ENCODE results near the gene CSF1R.

The CSF1R gene

GRCh38 chr5:150085950-150086715 lies at the start of gene CSF1R:
CSF1R (minus strand) TSS chr5:150086554; CDS start chr5:150086427, 127 bp downstream.
- no peak for DNase-seq

GRCh38 chr5:150135557-150136304 lies 49.4 kb upstream of the CSF1R start:
- no peak for DNase-seq

GRCh38 chr5:150134198-150134588 lies 47.8 kb upstream of the CSF1R start:
- no peak for DNase-seq

GRCh38 chr5:150133581-150134197 lies 47.3 kb upstream of the CSF1R start:
- no peak for DNase-seq

- DNase-seq, result no peak
Measured at GRCh38 chr5:150132740-150133139, 46.4 kb upstream of the CSF1R start.

- DNase-seq, result no peak
Measured at GRCh38 chr5:150131978-150132694, 45.8 kb upstream of the CSF1R start.

- DNase-seq, result no peak
Measured at GRCh38 chr5:150131461-150131860, 45.1 kb upstream of the CSF1R start.

GRCh38 chr5:150130493-150130922 lies 44.2 kb upstream of the CSF1R start:
- DNase-seq, result no peak

GRCh38 chr5:150129813-150130492 lies 43.6 kb upstream of the CSF1R start:
- DNase-seq, result peak in 1 of 2 experiments; percentile 28

GRCh38 chr5:150129454-150129812 lies 43.1 kb upstream of the CSF1R start:
- DNase-seq, result no peak

GRCh38 chr5:150126921-150127265 lies 40.5 kb upstream of the CSF1R start:
- DNase-seq, result no peak

- DNase-seq, result no peak
Measured at GRCh38 chr5:150126199-150126920, 40.0 kb upstream of the CSF1R start.

- no peak for DNase-seq
Measured at GRCh38 chr5:150125334-150125733, 39.0 kb upstream of the CSF1R start.

GRCh38 chr5:150124596-150124995 lies 38.2 kb upstream of the CSF1R start:
- no peak for DNase-seq

- no peak for DNase-seq
Measured at GRCh38 chr5:150124111-150124557, 37.8 kb upstream of the CSF1R start.

GRCh38 chr5:150123542-150123941 lies 37.2 kb upstream of the CSF1R start:
- no peak for DNase-seq

GRCh38 chr5:150122536-150123481 lies 36.5 kb upstream of the CSF1R start:
- DNase-seq, result no peak

GRCh38 chr5:150122158-150122510 lies 35.8 kb upstream of the CSF1R start:
- DNase-seq, result no peak

GRCh38 chr5:150121448-150122157 lies 35.2 kb upstream of the CSF1R start:
- no peak for DNase-seq

Data from NCI-H2081 (cell line).